Activated CD4-positive, alpha-beta T cell treated with anti-CD3 and anti-CD28 coated beads, Interleukin-2, Interleukin-6, amounts not matched to agents 100 ng/mL and 50 ng/mL, durations not matched to agents 16 hours and 8 hours (primary cell): Measurements from ENCODE around the gene KRT15.

Source experiments
- DNase-seq: peaks from one replicate; pipeline ENCODE4 v3.0.0-alpha.2; 2020

The KRT15 gene

DNA sequence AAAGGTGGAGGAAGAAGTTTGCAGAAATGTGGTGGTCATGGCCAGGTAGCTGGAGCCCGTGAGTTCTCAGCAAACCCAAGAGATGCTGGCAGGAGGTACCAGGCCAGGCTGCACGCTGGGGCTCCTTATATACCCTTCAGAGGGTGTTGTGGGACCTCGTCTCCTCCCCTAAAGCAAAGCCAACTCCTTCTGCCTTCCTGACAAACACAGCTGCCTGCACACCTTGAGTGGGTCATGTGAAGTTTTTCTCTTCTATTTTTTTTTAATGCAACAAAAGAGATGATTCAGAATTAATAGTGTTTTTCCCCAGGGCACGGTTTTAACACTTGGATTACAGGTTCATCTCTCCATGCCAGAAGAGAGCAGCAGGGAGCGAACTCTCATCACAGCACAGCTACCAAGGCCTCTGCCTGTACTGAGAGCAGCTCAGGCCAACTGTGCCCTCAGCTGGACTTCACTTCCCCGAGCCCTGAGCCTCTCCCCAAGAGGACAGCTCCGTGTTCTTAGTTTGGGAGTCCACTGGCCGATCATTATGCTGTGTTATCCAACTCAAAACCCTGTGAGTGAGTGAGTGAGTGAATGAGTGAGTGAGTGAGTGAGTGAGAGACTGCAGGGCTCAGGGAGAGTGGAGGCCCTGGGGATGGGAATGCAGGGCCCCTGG is at the start of gene KRT15:
Gene KRT15, minus strand, starts transcription at position 102 of the 661 bp plus-strand sequence. Its CDS starts 63 bp downstream, at position 39.
- no peak for DNase-seq

GRCh38 chr17:41567317-41567716 is 48.6 kb upstream of the KRT15 start:
- no peak for DNase-seq

DNA sequence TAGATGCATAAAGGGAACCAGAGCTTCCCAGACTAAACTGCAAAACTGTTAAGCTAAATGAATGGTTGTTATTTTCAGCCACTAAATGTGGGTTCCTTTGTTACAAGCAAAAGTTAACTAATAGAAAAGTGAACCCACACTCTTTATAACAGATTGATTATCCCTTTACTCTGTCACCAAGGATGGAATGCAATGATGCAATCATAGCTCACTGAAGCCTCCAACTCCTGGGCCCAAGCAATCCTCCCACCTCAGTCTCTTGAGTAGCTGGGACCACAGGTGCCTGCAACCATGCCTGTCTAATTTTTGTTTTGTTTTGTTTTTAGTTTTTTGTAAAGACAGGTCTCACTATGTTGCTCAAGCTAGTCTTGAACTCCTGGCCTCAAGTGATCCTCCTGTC is 46.6 kb upstream of the KRT15 start:
- no peak for DNase-seq

GRCh38 chr17:41563607-41564170 is 45.0 kb upstream of the KRT15 start:
- DNase-seq, result no peak

- DNase-seq, result no peak
These were observed 42.9 kb upstream of the KRT15 start for GRCh38 chr17:41561554-41561953.

- no peak for DNase-seq
These were observed 40.9 kb upstream of the KRT15 start for GRCh38 chr17:41559548-41559947.

DNA sequence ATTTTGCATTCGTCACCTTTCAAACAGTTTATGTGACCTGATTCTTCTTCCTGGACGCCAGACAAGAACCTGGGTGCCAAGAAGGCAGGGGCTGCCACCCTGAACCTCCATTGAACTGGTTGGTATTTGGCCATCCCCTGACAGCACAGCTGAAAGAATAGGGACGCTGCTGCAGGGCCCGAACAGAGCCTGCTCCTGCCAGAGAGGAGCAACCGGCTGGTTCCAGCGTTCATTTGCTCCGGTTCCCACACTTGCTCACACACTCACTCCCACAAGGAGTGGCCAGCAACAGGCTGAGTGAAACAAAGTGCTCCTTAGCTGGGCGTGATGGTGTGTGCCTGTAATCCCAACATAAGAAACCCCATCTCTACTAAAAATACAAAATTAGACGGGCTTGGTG is 38.2 kb upstream of the KRT15 start:
- no peak for DNase-seq

GRCh38 chr17:41556306-41556705 is 37.6 kb upstream of the KRT15 start:
- DNase-seq, result no peak

GRCh38 chr17:41555105-41555887 is 36.6 kb upstream of the KRT15 start:
- DNase-seq, result no peak

- no peak for DNase-seq
These were observed 35.4 kb upstream of the KRT15 start for GRCh38 chr17:41553987-41554680.

- no peak for DNase-seq
These were observed 34.5 kb upstream of the KRT15 start for GRCh38 chr17:41553176-41553575.

DNA sequence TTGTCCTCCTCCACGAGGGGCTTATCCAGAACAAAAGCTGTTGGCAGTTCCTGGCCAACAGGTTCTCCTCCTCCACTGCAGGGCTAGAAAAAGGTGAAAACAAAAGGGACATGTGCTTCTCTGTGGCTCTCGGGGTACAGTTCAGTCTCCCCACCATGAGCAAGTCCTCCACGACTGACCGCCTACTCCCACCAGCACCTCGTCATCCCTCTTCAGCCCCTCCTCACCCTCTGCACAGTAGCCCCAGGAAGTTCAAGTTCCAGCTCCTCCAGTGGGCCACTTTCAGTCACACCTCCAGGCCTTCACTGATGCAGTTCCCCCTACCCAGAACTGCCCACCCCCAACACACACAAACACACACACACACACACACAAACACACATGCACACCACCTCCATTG is 33.8 kb upstream of the KRT15 start:
- DNase-seq, result no peak

GRCh38 chr17:41551365-41551764 is 32.7 kb upstream of the KRT15 start:
- no peak for DNase-seq

DNA sequence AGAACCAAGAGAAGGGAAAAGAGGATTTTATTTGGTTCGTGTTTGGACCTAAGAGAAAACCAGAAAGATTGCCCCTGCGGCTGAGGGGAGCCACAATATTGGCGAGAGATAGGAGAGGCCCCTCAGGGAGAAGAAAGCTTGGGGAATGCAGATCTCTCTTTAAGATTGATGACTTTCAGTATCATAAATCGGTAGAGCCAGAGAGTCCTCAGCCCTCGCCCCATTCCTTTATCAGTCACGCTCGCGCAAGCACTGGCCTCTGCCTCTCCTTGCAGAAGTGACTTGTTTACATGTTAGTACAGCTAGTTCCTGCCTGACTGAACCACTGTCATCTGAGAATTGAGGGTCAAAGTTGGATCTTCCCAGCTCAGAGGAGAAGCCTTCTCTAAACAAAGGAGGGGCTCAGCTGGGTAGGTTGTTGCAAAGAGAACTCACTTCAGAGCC is 30.9 kb upstream of the KRT15 start:
- no peak for DNase-seq

- DNase-seq, result peak; percentile 86
These were observed 30.3 kb upstream of the KRT15 start for GRCh38 chr17:41548844-41549595.

DNA sequence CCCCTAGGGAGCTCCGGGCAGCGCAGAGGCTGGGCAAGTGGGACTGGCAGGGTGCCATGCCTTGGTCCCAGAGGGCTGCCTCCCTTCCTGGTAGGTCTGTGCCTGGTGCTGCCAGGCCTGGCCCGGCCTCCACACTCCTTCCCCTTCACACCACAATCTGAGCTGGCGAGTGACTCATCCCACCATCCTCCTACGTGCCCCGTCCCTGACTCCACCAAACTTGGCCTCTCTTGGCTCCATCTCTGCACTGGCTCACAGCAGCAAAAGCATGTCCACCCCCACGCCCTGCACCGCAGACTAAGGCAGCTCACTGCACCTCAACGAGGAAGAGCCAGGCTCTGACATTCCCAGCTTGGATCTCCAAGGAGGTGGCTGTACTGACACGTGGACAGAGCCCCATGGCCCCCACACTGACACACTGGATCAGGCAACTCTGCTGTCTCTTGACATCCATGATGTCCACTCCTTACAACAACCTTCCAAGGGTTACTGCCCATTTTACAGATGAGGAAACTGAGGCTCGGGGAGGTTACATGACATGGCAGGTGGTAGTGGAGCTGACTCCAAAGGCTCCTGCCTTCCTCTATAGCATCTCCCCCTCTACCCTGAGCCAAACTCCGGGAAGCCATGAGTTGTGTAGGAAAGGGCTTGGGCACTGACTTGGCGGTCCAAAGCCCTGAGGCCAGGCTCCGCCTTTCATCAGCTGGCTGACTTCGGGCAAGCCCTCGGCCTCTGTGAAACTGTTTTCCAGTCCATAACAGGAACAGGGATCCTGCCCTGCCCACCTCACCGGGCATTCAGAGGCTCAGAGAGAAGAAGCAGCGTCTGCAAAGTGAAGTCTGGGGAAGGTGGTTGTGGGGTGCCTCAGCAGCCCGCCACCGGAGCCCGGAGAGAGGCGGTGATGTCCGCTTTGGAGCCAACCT is 29.5 kb upstream of the KRT15 start:
- peak; percentile 70 for DNase-seq

DNA sequence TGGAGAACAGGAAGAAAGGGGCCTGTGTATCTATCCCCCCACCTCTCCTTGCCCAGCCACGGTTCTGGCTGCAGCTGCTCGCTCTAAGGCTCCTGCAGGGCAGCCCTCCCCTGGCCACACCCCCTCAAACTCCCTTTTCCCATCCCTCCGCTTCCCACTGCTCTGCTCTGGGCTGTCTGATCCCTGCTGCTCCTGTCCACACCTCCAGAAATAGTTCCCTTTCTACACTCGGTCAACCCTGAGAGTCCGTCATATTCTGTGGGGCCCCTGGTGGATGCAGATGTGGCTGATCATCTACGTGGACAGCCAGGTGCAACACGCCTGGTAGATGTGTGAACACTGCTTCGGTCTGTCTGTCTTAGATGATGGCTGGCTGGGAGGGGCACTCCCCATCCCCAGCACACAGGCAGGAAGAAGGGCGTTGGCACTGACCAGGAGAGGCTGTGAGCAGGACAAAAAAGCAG is 28.7 kb upstream of the KRT15 start:
- DNase-seq, result no peak

DNA sequence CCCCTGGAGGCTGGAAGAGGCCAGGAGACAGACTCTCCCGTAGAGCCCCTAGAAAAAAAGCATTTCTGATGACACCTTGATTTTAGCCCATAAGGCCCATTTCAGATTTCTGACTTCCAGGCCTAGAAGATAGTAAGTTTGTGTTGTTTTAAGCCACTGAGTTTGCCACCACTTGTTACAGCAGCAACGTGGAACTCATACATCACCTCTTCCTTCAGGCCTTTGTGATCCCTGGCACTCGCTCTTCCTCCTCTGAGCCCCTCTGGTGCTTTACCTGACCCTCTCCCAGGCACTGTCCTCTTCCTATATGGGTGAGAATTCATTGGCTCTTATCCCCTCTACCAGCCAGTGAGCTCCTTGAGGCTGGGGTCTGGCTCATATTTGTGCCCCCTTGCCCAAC is 28.1 kb upstream of the KRT15 start:
- DNase-seq, result no peak

DNA sequence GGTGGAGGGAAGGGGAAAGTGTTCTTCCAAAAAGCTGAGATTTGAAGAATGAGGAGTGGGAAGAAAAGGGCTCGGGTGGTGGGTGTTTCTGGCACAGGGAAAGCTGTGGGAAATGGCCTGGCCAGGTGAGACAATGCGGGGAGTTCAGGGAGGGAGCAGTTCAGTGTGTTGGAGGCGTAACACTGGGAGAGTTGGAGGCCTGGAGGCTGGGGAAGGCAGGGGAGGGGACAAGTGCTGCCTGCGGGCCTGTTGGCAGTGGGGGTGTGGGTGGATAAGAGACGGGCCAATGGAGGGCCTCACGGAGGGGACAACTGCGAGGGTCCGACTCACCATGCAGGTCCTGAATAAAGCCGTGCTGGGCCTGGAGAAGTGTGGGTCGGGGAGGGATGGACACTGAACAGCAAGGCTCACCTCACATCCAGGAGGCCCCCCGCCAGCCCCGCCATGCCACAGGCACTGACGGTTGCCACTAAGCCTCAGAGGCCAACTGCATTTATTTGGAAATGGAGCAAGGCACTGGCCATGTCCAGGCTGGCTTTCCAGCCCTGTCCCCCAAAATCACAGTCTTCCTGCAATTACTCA is 27.2 kb upstream of the KRT15 start:
- no peak for DNase-seq

GRCh38 chr17:41544935-41545334 is 26.2 kb upstream of the KRT15 start:
- DNase-seq, result no peak

GRCh38 chr17:41544491-41544892 is 25.8 kb upstream of the KRT15 start:
- DNase-seq, result no peak
